Dedifferentiated amniotic fluid mesenchymal stem cell (primary cell): Measurements from ENCODE around the gene OCEL1.
A peak's percentile ranks its signal among the peaks of the same experiment; 100 is the strongest.
"Not testable (repeated sequence)": the region's sequence is repeated elsewhere in the genome, so short reads cannot be mapped to it uniquely, and the experiment has no call there.

Experiments
- DNase-seq: peaks from one replicate; pipeline ENCODE4 v3.0.0-alpha.2; 2016; ENCODE audit errors: extremely low spot score

Gene OCEL1

GRCh38 chr19:17226002-17226933, at the start of gene OCEL1:
Gene OCEL1 (plus strand): TSS chr19:17226226. CDS start chr19:17226248, 22 bp downstream.
- peak; percentile 97 for DNase-seq

GRCh38 chr19:17178291-17178690, 47.7 kb upstream of the OCEL1 start:
- no peak for DNase-seq

GRCh38 chr19:17180997-17181702, 44.9 kb upstream of the OCEL1 start:
- no peak for DNase-seq

- no peak for DNase-seq
These were observed 42.7 kb upstream of the OCEL1 start for GRCh38 chr19:17183271-17183761.

GRCh38 chr19:17183858-17184321, 42.1 kb upstream of the OCEL1 start:
- no peak for DNase-seq

GRCh38 chr19:17184371-17184841, 41.6 kb upstream of the OCEL1 start:
- DNase-seq, result no peak

GRCh38 chr19:17185590-17185989, 40.4 kb upstream of the OCEL1 start:
- DNase-seq, result no peak

- DNase-seq, result not testable (repeated sequence)
These were observed 34.3 kb upstream of the OCEL1 start for GRCh38 chr19:17191736-17192135.

- no peak for DNase-seq
These were observed 33.3 kb upstream of the OCEL1 start for GRCh38 chr19:17192751-17193150.

- no peak for DNase-seq
These were observed 31.4 kb upstream of the OCEL1 start for GRCh38 chr19:17194608-17195007.

- DNase-seq, result no peak
These were observed 30.9 kb upstream of the OCEL1 start for GRCh38 chr19:17195106-17195505.

- DNase-seq, result no peak
These were observed 29.4 kb upstream of the OCEL1 start for GRCh38 chr19:17196610-17197009.

- DNase-seq, result no peak
These were observed 28.4 kb upstream of the OCEL1 start for GRCh38 chr19:17197666-17198065.

- DNase-seq, result no peak
These were observed 25.5 kb upstream of the OCEL1 start for GRCh38 chr19:17200408-17201079.

GRCh38 chr19:17202249-17202648, 23.8 kb upstream of the OCEL1 start:
- DNase-seq, result no peak

GRCh38 chr19:17202713-17203112, 23.3 kb upstream of the OCEL1 start:
- DNase-seq, result no peak

GRCh38 chr19:17205237-17206140, 20.5 kb upstream of the OCEL1 start:
- peak; percentile 16 for DNase-seq

- no peak for DNase-seq
These were observed 19.1 kb upstream of the OCEL1 start for GRCh38 chr19:17206736-17207581.

- no peak for DNase-seq
These were observed 16.6 kb upstream of the OCEL1 start for GRCh38 chr19:17209126-17210036.
